HEK293 (cell line): ENCODE data around the gene LPP.

Source experiments
- CTCF ChIA-PET: fragments of 350-600 bp; formaldehyde crosslinking; extraction: SDS; loops from one replicate; lab custom pipeline; 2021; ENCODE audit warnings: antibody characterized with exemption; lab: Yijun Ruan, JAX
- POLR2A ChIA-PET: fragments of 300-600 bp; formaldehyde crosslinking; extraction: SDS; loops from one replicate; lab custom pipeline; 2020; ENCODE audit warnings: antibody characterized with exemption, inconsistent platforms; lab: Yijun Ruan, JAX
- H3K27ac ChIP-seq: fragments of 200-500 bp; sonication (Bioruptor generic); 2 replicates; pipeline ENCODE4 v1.5.1; 2014; ENCODE audit warnings: low read depth, low read length, control low read depth, inconsistent platforms; ENCODE audit errors: extremely low read depth
- H3K36me3 ChIP-seq, 2 experiments: fragments of 200-500 bp in 1 of 2; sonication (Bioruptor generic) in 1 of 2; 1 replicate in 1 of 2; 2 replicates in 1 of 2; pipeline ENCODE4 v1.5.1; 2014 to 2017; ENCODE audit warnings: inconsistent platforms in 2 of 2, low read length in 2 of 2; ENCODE audit not compliant: control insufficient read depth in 2 of 2, insufficient read depth in 1 of 2
- H3K4me1 ChIP-seq: fragments of 200-500 bp; sonication (Bioruptor generic); 2 replicates; pipeline ENCODE4 v1.5.1; 2014; ENCODE audit warnings: mild to moderate bottlenecking, low read length, inconsistent platforms; ENCODE audit not compliant: control insufficient read depth, insufficient read depth
- H3K4me3 ChIP-seq: 2 replicates; pipeline ENCODE4 v1.5.1; 2011; ENCODE audit warnings: low read depth, mild to moderate bottlenecking, control low read depth, low read length, moderate library complexity
- H3K9me3 ChIP-seq: fragments of 200-500 bp; sonication (Bioruptor generic); 2 replicates; pipeline ENCODE4 v1.5.1; 2014; ENCODE audit warnings: low read depth, low read length, inconsistent platforms; ENCODE audit not compliant: control insufficient read depth, insufficient read depth
- GLI2 ChIP-seq: fragments of 450-650 bp; formaldehyde crosslinking; IDR thresholded peaks from 2 replicates; pipeline ENCODE4; 2017; ENCODE audit warnings: missing biosample characterization, missing genetic modification characterization, low read depth, borderline replicate concordance
- KLF1 ChIP-seq: fragments of 450-650 bp; formaldehyde crosslinking; IDR thresholded peaks from 2 replicates; pipeline ENCODE4 v1.5.1; 2016; ENCODE audit warnings: missing biosample characterization, missing genetic modification characterization
- OVOL3 ChIP-seq: fragments of 450-650 bp; formaldehyde crosslinking; IDR thresholded peaks from 2 replicates; pipeline ENCODE4 v1.5.1; 2016; ENCODE audit warnings: missing biosample characterization, missing genetic modification characterization
- SALL2 ChIP-seq: fragments of 450-650 bp; formaldehyde crosslinking; IDR thresholded peaks from 2 replicates; pipeline ENCODE4 v1.5.0; 2017; ENCODE audit warnings: missing biosample characterization, mild to moderate bottlenecking, missing genetic modification characterization, borderline replicate concordance
- ZBTB17 ChIP-seq: fragments of 450-650 bp; formaldehyde crosslinking; IDR thresholded peaks from 2 replicates; pipeline ENCODE4 v1.5.1; 2016; ENCODE audit warnings: missing biosample characterization, missing genetic modification characterization
- ZFP41 ChIP-seq: fragments of 450-650 bp; formaldehyde crosslinking; IDR thresholded peaks from 2 replicates; pipeline ENCODE4 v1.5.1; 2016; ENCODE audit warnings: missing biosample characterization, missing genetic modification characterization, borderline replicate concordance
- ZNF114 ChIP-seq: fragments of 450-650 bp; formaldehyde crosslinking; IDR thresholded peaks from 2 replicates; pipeline ENCODE4 v1.5.0; 2017; ENCODE audit warnings: missing biosample characterization, missing genetic modification characterization
- ZNF202 ChIP-seq: fragments of 450-650 bp; formaldehyde crosslinking; IDR thresholded peaks from 2 replicates; pipeline ENCODE4 v1.5.1; 2016; ENCODE audit warnings: missing biosample characterization, missing genetic modification characterization, borderline replicate concordance
- ZNF302 ChIP-seq: fragments of 450-650 bp; formaldehyde crosslinking; IDR thresholded peaks from 2 replicates; pipeline ENCODE4 v1.5.1; 2016; ENCODE audit warnings: missing biosample characterization, missing genetic modification characterization, low read depth
- ZNF311 ChIP-seq: fragments of 450-650 bp; formaldehyde crosslinking; IDR thresholded peaks from 2 replicates; pipeline ENCODE4 v1.5.1; 2017; ENCODE audit warnings: missing biosample characterization, missing genetic modification characterization, borderline replicate concordance
- ZNF341 ChIP-seq: fragments of 450-650 bp; formaldehyde crosslinking; IDR thresholded peaks from 2 replicates; pipeline ENCODE4; 2016; ENCODE audit warnings: low read depth, missing biosample characterization, missing genetic modification characterization
- ZNF354C ChIP-seq: fragments of 450-650 bp; formaldehyde crosslinking; IDR thresholded peaks from 2 replicates; pipeline ENCODE4 v1.5.1; 2016; ENCODE audit warnings: missing biosample characterization, missing genetic modification characterization, low read depth, borderline replicate concordance
- ZNF37A ChIP-seq: fragments of 450-650 bp; IDR thresholded peaks from 2 replicates; pipeline ENCODE4 v1.5.1; 2018; ENCODE audit warnings: missing biosample characterization, missing genetic modification characterization
- ZNF544 ChIP-seq: fragments of 450-650 bp; formaldehyde crosslinking; IDR thresholded peaks from 2 replicates; pipeline ENCODE4 v1.5.0; 2017; ENCODE audit warnings: missing biosample characterization, missing genetic modification characterization
- ZNF585B ChIP-seq: fragments of 450-650 bp; formaldehyde crosslinking; IDR thresholded peaks from 2 replicates; pipeline ENCODE4 v1.5.1; 2016; ENCODE audit warnings: missing biosample characterization, missing genetic modification characterization
- ZNF600 ChIP-seq: fragments of 450-650 bp; formaldehyde crosslinking; IDR thresholded peaks from 2 replicates; pipeline ENCODE4 v1.5.1; 2016; ENCODE audit warnings: missing biosample characterization, missing genetic modification characterization
- ZNF670 ChIP-seq: fragments of 450-650 bp; formaldehyde crosslinking; IDR thresholded peaks from 2 replicates; pipeline ENCODE4 v1.5.1; 2016; ENCODE audit warnings: missing biosample characterization, missing genetic modification characterization, low read depth
- ZNF76 ChIP-seq: fragments of 450-650 bp; formaldehyde crosslinking; IDR thresholded peaks from 2 replicates; pipeline ENCODE4; 2016; ENCODE audit warnings: low read depth, missing biosample characterization, missing genetic modification characterization, borderline replicate concordance
- ZNF837 ChIP-seq: fragments of 450-650 bp; formaldehyde crosslinking; IDR thresholded peaks from 2 replicates; pipeline ENCODE4 v1.5.1; 2016; ENCODE audit warnings: missing biosample characterization, missing genetic modification characterization
- ZSCAN23 ChIP-seq: fragments of 450-650 bp; formaldehyde crosslinking; IDR thresholded peaks from 2 replicates; pipeline ENCODE4 v1.5.1; 2016; ENCODE audit warnings: missing biosample characterization, missing genetic modification characterization
- TF ChIP-seq, protein P1 (sequence below): fragments of 450-650 bp; formaldehyde crosslinking; IDR thresholded peaks from 2 replicates; pipeline ENCODE4 v1.5.1; 2016; ENCODE audit warnings: missing biosample characterization, missing genetic modification characterization
- TF ChIP-seq, protein P2 (sequence below): fragments of 450-650 bp; formaldehyde crosslinking; IDR thresholded peaks from 2 replicates; pipeline ENCODE4 v1.5.1; 2016; ENCODE audit warnings: missing biosample characterization, missing genetic modification characterization, low read depth
- TF ChIP-seq, protein P3 (sequence below): fragments of 450-650 bp; formaldehyde crosslinking; IDR thresholded peaks from 2 replicates; pipeline ENCODE4 v1.5.1; 2016; ENCODE audit warnings: missing biosample characterization, missing genetic modification characterization
- TF ChIP-seq, protein P4 (sequence below): IDR thresholded peaks from 2 replicates; pipeline ENCODE4 v1.6.1; 2011; ENCODE audit warnings: mild to moderate bottlenecking, low read depth, low read length, borderline replicate concordance

The LPP gene

DNA sequence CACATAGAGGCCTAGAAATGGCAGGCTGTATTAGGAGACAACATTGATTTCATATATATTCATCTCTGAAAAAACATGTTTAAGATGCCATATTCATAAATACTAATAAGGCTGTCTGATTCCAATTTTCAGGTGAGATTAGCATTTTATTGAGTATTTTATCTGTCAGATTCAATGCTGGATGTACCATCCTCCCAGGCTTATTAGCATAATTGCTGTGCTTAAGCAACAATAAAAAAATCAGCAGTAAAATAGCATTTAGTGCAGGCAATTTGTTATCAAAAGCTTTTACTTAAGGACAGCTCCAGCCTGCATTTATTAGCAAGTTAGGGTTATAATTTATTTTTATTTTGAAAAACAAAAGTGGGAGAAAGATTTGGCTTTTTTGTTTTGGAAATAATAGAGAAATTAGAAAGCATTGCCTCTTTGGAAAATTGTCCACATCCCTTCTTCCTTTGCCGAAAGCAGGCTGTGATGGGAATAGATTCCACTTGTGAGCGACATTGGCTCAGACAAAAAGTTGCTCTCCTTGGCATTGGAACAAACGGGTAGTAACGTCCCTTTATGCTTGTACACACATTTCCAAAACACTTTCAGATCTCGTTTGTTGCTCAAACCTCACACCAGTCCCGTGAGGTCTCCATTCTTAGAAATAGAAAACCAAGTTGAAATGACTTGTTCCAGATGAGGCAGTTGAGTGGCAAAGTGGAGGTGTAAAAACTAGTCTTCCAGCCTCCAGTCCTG, 134.0 kb downstream of the LPP start:
- TF ChIP-seq SALL2 (tag by site-specific recombination) (no peak), ZNF837 (tag by site-specific recombination) (no peak), OVOL3 (tag by site-specific recombination) (no peak), KLF1 (tag by site-specific recombination) (no peak)
- Histone ChIP-seq H3K36me3 (no peaks in the 10 kb centered on the region), H3K9me3 (no peaks in the 10 kb centered on the region), H3K27ac (no peak overlapping the region), H3K4me3 (no peak overlapping the region), H3K4me1 (no peaks in the 10 kb centered on the region)
- ChIA-PET POLR2A (no interaction called here), CTCF (no interaction called here)

DNA sequence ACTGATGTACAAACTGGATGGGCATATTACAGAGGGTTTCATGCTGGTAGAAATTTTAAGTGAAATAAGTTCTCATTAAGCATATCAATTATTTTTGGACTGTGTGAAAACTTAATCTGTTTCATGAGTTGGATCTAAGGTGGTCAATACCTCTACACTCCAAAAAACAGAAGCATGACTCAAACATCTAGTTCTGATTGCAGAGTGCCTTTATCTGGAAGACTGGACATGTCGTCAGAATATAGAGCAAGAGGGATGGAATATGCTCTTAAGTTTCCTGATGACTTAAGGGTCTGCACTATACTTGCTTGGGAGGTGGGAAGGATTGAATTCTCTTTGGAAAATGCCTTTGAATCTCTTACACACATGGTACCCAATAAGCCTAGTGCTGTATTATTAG, 138.3 kb downstream of the LPP start:
- peaks cover 9% of the 10 kb centered on the region for H3K4me1 ChIP-seq
- H3K9me3 ChIP-seq, result no peaks in the 10 kb centered on the region
- POLR2A ChIA-PET, result no interaction called here
- no peak overlapping the region for H3K4me3 ChIP-seq
- no peak overlapping the region for H3K27ac ChIP-seq
- no peaks in the 10 kb centered on the region for H3K36me3 ChIP-seq
- CTCF ChIA-PET, result interaction anchor here (1.3 kb wide), 1 partner anchor 552 kb away, joined by 3 read pairs; no protein-coding TSS in a partner anchor
- TF ChIP-seq ZNF202, result no peak
- no peak for TF ChIP-seq ZNF670 (tag by site-specific recombination)
- no peak for TF ChIP-seq ZNF600 (tag by site-specific recombination)
- TF ChIP-seq ZNF354C (tag by site-specific recombination), result no peak
- no peak for TF ChIP-seq ZNF37A
- TF ChIP-seq ZNF76, result no peak
- TF ChIP-seq ZNF544 (tag by site-specific recombination), result no peak
- TF ChIP-seq ZFP41 (tag by site-specific recombination), result no peak
- TF ChIP-seq ZNF311 (tag by site-specific recombination), result no peak
- no peak for TF ChIP-seq ZNF341 (tag by site-specific recombination)
- TF ChIP-seq, protein P1, sequence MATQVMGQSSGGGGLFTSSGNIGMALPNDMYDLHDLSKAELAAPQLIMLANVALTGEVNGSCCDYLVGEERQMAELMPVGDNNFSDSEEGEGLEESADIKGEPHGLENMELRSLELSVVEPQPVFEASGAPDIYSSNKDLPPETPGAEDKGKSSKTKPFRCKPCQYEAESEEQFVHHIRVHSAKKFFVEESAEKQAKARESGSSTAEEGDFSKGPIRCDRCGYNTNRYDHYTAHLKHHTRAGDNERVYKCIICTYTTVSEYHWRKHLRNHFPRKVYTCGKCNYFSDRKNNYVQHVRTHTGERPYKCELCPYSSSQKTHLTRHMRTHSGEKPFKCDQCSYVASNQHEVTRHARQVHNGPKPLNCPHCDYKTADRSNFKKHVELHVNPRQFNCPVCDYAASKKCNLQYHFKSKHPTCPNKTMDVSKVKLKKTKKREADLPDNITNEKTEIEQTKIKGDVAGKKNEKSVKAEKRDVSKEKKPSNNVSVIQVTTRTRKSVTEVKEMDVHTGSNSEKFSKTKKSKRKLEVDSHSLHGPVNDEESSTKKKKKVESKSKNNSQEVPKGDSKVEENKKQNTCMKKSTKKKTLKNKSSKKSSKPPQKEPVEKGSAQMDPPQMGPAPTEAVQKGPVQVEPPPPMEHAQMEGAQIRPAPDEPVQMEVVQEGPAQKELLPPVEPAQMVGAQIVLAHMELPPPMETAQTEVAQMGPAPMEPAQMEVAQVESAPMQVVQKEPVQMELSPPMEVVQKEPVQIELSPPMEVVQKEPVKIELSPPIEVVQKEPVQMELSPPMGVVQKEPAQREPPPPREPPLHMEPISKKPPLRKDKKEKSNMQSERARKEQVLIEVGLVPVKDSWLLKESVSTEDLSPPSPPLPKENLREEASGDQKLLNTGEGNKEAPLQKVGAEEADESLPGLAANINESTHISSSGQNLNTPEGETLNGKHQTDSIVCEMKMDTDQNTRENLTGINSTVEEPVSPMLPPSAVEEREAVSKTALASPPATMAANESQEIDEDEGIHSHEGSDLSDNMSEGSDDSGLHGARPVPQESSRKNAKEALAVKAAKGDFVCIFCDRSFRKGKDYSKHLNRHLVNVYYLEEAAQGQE, result no peak
- no peak for TF ChIP-seq ZSCAN23 (tag by site-specific recombination)
- TF ChIP-seq, protein P2, sequence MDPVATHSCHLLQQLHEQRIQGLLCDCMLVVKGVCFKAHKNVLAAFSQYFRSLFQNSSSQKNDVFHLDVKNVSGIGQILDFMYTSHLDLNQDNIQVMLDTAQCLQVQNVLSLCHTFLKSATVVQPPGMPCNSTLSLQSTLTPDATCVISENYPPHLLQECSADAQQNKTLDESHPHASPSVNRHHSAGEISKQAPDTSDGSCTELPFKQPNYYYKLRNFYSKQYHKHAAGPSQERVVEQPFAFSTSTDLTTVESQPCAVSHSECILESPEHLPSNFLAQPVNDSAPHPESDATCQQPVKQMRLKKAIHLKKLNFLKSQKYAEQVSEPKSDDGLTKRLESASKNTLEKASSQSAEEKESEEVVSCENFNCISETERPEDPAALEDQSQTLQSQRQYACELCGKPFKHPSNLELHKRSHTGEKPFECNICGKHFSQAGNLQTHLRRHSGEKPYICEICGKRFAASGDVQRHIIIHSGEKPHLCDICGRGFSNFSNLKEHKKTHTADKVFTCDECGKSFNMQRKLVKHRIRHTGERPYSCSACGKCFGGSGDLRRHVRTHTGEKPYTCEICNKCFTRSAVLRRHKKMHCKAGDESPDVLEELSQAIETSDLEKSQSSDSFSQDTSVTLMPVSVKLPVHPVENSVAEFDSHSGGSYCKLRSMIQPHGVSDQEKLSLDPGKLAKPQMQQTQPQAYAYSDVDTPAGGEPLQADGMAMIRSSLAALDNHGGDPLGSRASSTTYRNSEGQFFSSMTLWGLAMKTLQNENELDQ (tag by site-specific recombination), result no peak
- TF ChIP-seq ZBTB17, result no peak
- no peak for TF ChIP-seq ZNF114
- TF ChIP-seq ZNF302 (tag by site-specific recombination), result no peak
- TF ChIP-seq, protein P3, sequence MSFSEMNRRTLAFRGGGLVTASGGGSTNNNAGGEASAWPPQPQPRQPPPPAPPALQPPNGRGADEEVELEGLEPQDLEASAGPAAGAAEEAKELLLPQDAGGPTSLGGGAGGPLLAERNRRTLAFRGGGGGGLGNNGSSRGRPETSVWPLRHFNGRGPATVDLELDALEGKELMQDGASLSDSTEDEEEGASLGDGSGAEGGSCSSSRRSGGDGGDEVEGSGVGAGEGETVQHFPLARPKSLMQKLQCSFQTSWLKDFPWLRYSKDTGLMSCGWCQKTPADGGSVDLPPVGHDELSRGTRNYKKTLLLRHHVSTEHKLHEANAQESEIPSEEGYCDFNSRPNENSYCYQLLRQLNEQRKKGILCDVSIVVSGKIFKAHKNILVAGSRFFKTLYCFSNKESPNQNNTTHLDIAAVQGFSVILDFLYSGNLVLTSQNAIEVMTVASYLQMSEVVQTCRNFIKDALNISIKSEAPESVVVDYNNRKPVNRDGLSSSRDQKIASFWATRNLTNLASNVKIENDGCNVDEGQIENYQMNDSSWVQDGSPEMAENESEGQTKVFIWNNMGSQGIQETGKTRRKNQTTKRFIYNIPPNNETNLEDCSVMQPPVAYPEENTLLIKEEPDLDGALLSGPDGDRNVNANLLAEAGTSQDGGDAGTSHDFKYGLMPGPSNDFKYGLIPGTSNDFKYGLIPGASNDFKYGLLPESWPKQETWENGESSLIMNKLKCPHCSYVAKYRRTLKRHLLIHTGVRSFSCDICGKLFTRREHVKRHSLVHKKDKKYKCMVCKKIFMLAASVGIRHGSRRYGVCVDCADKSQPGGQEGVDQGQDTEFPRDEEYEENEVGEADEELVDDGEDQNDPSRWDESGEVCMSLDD (tag by site-specific recombination), result no peak
- no peak for TF ChIP-seq ZNF585B (tag by site-specific recombination)
- TF ChIP-seq, protein P4, sequence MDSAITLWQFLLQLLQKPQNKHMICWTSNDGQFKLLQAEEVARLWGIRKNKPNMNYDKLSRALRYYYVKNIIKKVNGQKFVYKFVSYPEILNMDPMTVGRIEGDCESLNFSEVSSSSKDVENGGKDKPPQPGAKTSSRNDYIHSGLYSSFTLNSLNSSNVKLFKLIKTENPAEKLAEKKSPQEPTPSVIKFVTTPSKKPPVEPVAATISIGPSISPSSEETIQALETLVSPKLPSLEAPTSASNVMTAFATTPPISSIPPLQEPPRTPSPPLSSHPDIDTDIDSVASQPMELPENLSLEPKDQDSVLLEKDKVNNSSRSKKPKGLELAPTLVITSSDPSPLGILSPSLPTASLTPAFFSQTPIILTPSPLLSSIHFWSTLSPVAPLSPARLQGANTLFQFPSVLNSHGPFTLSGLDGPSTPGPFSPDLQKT, result no peak
- no peak for TF ChIP-seq GLI2 (tag by site-specific recombination)
